Stimulated activated naive CD8-positive, alpha-beta T cell treated with anti-CD3 and anti-CD28 coated beads, Interleukin-15, Interleukin-2, amounts not matched to agents 100 U/mL and 50 U/mL, for 24 hours (primary cell): ENCODE results near the gene CLCNKB.
"Not testable (repeated sequence)": the region's sequence is repeated elsewhere in the genome, so short reads cannot be mapped to it uniquely, and the experiment has no call there.

ENCODE experiments used
- ATAC-seq: fragments of 150-1000 bp; cut with Tn5 transposase; one replicate; pipeline ENCODE4 v1.10.0; 2021
- DNase-seq: peaks from one replicate; pipeline ENCODE4 v3.0.0; 2021

CLCNKB gene

GRCh38 chr1:16061266-16061665 lies 17.7 kb downstream of the CLCNKB start:
- ATAC-seq = no peak

GRCh38 chr1:16061989-16062686 lies 18.6 kb downstream of the CLCNKB start:
- not testable (repeated sequence) for DNase-seq, ATAC-seq

More at GRCh38 chr1:16061266-16061665, 17.7 kb downstream of the CLCNKB start:
- DNase-seq = no peak

DNA sequence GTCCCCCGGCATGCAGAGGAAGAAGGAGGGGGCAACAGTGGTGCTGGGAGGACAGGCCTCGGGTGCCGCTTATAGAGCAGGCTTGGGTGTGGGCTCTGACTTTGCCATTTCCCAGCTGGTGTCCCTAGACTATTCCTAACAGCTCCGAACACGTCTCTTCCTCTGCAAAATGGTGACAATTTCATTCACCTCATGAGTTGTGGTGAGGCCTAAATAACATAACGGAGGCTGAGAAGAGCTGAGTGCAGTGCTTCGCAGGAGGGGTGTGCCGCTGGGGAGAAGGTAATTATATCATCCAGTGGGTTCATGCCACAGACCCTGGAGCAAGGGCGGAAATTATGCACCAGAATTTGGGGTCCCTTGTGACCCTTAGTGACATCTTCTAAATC lies 19.1 kb downstream of the CLCNKB start:
- DNase-seq, ATAC-seq: not testable (repeated sequence)

GRCh38 chr1:16063226-16063829 lies 19.7 kb downstream of the CLCNKB start:
- ATAC-seq (no peak), DNase-seq (no peak)

- ATAC-seq = no peak
Measured at GRCh38 chr1:16063921-16064320, 20.3 kb downstream of the CLCNKB start.

DNA sequence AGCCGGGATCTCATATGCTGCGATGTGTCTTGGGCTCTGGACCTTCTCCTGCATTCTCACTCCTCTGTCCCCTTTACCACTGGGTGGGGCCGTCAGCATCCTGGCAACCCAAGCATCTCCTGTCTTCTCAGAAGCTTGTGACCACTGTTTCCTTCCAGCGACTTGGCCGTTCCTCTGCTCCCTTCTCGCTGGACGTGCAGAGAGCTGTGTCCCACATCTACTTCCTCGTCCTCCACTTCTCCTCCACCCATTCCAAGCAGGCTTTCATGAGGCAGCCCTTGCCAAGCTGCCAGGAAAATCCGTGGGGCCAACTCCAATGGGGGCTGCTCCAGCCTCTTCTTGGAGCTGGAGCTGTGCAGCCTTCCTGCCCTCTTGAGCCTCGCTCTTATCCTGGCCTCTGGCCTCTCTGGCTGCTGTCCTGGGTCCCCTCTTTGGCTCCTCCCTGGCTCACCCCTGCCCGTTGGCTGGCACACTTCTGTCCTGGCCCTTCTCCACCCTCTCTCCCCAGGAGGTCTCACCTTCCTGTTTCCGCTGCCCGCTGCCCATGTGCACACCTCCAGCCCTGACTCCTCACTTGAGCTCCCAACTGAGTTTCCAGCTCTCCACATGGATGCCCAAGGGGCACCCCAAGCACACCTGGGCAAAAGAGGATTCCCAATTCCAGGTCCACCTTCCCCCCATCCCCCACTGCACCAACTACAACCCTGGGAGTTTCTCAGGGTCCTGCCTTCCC lies 21.1 kb downstream of the CLCNKB start:
- DNase-seq (no peak), ATAC-seq (no peak)

More at GRCh38 chr1:16063921-16064320, 20.3 kb downstream of the CLCNKB start:
- DNase-seq = no peak

DNA sequence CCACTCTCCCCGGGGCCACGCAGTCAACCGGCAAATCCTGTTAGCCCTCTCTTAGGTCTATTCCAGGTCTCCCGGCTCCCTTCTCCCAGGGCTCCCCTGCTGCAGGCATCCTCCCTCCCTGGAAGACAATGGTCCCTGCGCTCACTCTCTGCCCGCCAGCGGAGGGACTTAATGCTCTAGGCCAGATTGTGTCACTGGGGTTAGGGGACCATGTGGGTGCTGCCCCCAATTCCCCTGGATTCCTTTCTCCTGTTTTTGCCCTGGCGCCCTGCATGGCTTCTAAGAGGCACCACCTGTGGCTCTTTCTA lies 21.6 kb downstream of the CLCNKB start:
- DNase-seq = no peak
- ATAC-seq = no peak

DNA sequence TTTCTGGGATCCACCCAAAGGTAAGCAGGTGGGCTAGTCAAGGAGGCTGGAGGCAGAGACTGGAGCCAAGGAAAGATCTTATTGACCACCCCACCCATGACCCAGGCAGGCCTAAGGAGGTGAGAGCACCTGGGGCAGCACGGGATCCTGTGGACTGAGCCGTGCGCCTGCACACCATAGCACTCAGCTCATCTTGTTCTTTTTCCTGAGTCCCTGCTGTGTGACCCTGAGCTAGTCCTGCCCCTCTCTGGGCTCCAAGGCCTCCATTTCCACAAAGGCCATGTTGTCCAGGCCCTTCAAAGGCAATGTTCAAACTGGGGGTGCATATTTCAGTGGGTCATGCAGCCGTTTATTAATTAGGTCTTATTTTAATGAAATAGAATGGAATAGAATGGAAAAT lies 22.7 kb downstream of the CLCNKB start:
- no peak for ATAC-seq
- DNase-seq = no peak

GRCh38 chr1:16067127-16067768 lies 23.7 kb downstream of the CLCNKB start:
- no peak for DNase-seq
- no peak for ATAC-seq

DNA sequence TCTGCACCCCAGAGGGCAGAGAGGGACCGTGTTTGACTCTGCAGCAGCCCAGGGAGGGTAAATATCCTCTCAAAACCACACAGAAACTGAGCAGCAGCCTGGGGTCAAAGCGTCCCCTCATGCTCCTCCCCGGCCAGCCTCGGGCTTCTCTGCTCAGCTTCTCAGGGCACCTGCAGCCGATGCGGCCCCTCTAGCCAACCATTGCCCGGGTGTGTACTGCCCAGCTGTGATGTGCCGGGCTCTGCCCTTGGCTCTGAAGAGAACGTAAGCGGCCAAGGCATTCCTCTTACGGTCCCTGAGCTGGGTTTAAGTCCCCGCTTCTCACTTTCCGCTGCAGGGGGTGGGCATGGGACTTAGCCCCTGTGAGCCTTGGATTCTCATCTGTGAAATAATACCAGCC lies 24.4 kb downstream of the CLCNKB start:
- ATAC-seq = no peak
- DNase-seq = no peak

DNA sequence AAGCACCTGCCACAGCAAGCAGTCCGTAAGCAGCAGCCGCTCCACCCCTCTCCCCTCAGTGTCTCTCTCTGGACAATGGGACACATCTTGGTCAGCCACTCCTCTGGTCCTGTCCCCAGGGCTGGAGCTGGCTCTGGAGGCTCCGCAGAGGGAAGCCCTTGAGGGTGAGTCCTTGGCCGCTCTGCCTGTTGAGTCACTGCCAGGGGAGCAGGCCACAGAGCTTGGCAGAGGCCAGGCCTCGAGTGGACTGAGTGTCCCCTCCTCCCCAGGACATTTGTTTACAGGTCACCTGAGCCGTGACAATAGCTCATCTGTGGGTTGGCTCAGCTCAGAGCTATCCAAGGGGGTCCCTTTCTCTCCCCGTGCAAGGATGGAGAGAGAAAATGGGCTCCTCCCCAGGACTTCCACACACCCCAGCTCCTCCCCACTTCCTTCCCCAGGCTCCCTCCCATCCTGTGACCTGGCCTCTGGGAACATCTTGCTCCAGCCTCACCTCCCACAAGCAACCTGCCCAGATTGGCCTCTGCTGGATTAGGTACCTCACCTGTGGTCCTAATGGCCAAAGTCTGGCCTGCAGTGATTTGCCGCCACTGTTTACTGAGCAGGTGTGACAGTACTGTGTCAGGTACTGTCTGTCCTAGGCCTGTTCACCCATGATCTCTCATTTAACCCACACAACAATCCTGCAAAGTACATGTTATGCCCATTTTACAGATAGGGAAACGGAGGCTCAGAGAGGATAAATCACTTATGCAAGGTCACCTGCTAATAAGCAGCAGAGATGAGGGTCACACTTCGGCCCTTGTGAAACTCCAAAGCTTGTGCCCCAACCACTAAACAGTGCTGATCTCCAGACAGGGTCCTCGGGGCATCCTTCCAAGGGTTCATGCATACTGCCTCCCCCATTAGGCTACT lies 25.0 kb downstream of the CLCNKB start:
- no peak for ATAC-seq
- no peak for DNase-seq

DNA sequence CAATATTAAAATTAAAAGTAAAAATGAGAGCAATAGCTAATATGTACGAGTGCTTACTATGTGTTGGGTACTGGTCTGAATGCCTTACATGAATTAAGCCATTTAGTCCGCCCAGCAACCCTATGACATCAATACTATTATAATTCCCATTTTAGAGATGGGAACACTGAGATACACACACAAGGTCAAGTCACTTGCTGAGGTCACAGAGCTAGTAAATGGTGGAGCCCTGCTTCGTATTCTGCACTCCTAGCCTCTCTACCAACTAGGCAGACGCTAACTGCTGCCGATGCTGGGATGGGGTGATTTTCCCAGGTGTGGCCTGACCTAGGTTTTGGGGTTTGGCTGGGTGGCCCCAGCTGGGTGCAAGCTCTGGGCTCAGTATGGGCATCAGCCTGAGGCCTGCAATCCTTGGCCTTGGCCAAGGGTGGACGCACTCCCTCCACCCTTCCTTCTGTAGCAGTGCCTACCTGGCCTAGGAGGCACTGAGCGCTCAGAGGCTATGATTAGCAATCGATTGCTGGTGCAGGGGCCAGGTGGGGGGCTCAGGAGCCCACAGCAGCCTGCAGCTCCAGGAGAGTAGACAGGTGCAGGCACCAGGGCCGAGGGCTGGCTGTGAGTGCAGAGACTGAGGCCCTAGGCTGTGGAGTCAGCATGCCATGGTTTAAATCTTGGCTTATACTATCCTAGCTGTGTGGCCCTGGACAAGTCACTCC lies 27.2 kb downstream of the CLCNKB start:
- ATAC-seq (no peak), DNase-seq (no peak)

- no peak for DNase-seq
- ATAC-seq = no peak
Measured at GRCh38 chr1:16071614-16072013, 28.0 kb downstream of the CLCNKB start.

- ATAC-seq = no peak
- DNase-seq = no peak
Measured at GRCh38 chr1:16072095-16072494, 28.5 kb downstream of the CLCNKB start.

DNA sequence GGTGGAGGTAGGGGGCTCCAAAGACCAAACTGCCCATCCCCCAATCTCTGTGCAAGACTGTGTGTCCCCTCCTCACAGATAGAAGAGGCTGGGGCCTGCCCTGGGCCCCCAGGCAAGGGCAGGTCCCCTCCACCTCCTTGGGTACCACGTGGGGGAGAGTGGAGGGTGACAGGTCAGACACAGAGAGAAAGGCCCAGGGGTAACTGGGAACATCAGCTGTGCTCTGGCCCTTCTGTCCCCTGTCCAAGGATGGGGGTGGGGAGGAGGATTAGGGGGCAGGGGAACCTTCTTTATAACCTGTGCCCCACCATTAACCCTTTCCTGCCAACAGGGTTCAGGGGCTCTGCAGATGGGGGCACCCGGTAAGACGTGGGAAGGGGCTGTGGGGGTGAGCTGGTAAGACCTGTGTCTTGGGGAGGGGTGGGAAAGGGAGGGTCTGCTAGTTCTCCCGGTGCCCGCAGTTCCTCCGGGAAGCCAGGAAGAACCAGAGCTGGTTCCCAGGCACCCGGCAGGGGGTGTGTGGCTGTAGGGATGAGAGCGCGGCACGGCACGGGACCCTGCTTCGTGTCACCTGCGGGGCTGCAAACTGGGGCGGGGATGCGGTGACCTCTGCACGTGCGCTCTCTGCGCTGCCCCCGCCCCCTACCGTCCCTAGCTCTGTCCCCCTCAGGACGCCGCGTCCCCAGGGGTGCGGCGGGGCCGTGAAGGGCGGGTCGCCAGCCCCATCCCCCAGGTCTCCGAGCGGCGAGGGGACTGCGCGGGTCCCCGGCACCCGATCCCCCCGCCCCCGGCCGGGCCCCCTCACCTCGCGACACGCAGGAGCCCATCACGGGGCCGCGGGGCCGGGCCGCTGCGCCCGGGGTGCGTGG lies 29.3 kb downstream of the CLCNKB start:
- DNase-seq (no peak), ATAC-seq (peak; percentile 22)

DNA sequence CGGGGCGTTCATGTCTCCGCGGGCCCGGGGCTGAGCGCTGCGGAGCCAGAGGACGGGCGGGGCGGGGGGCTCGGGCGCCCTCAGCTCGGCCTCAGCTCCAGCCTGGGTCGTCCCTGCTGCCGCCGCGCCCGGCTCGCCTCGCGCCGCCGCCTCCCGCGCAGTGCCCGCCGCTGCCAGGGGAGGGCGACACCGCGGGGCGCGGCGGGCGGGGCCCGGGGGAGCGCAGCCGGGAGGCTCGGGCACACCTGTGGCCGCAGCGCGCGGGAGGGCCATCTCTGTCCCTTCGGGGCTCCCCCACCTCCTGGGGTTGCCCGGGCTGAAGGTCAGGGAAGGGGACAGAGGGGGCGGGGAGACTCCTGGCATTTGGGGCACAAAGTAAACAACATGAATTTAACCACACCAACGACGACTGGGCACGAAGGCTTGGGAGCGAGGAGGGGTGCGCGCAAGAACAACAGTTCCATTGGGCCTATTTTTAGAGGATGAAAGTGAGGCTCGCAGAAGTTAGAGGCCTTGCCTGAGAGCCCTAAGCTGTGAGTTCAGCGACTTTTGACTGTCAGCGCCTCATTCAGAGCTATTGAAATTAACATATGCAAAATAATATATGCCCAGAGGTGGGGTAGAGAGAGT lies 30.0 kb downstream of the CLCNKB start, which contains the start of gene FAM131C:
TSS of gene FAM131C (minus strand) at position 162 of the 630 bp plus-strand sequence. CDS start 209 bp downstream, outside the sequence.
- DNase-seq (peak; percentile 65), ATAC-seq (peak; percentile 68)

DNA sequence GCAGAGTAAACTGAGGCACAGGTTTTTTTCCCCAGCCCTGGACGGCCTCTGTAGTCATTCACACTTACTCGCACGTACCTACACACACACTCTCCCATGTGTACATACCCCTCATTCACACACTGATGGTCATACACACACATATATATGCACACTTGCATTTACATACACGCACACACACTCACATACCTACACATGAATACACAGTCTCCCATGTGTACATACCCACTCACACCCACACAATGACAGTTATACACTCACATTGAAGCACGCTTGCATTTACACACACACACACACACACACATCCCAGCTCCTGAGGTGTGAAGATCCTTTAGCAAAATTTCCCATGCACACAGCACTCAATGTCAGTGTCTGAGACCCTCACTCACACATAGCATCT lies 30.6 kb downstream of the CLCNKB start:
- ATAC-seq = no peak
- no peak for DNase-seq

- DNase-seq (no peak), ATAC-seq (no peak)
Measured at GRCh38 chr1:16075337-16076030, 31.9 kb downstream of the CLCNKB start.
